Diencephalon (tissue), 1 donor: ENCODE measurements around the gene MT1M. TPM values are rescaled to one million over a fixed set of nuclear protein-coding genes. Genes with fewer than 3 reads are reported as not detected.

Source experiments
- total RNA-seq: library from RNA; depleted of rRNA; stranded (reverse); fragments of >200 nt; gene quantifications from one replicate; pipeline ENCODE4 v1.2.3, GENCODE V29; 2014

MT1M gene
- total RNA-seq = 1.4 TPM

GRCh38 chr16:56632156-56632847 is at the start of gene MT1M:
TSS of gene MT1M (plus strand) at chr16:56632659. CDS start at chr16:56632732, 73 bp downstream.

GRCh38 chr16:56589141-56590039 is 43.1 kb upstream of the MT1M start, which contains the start of gene MT3:
TSS of gene MT3 (plus strand) at chr16:56589528. CDS start at chr16:56589591, 63 bp downstream.

GRCh38 chr16:56608043-56608875 is 24.2 kb upstream of the MT1M start, which contains the start of gene MT2A:
TSS of gene MT2A (plus strand) at chr16:56608584. CDS start at chr16:56608656, 72 bp downstream.

GRCh38 chr16:56625140-56625942 is 7.1 kb upstream of the MT1M start, which contains the start of gene MT1E:
TSS of gene MT1E (plus strand) at chr16:56625781. CDS start at chr16:56625852, 71 bp downstream.

GRCh38 chr16:56637814-56638750 is 5.6 kb downstream of the MT1M start, which contains the start of gene MT1A:
TSS of gene MT1A (plus strand) at chr16:56638666. CDS start at chr16:56638739, 73 bp downstream.

GRCh38 chr16:56651586-56651985 is 19.1 kb downstream of the MT1M start, which contains the start of gene MT1B:
TSS of gene MT1B (plus strand) at chr16:56651886. CDS start at chr16:56651954, 68 bp downstream.

GRCh38 chr16:56657555-56658326 is 25.3 kb downstream of the MT1M start, which contains the start of gene MT1F:
TSS of gene MT1F (plus strand) at chr16:56657959. CDS start at chr16:56658059, 100 bp downstream.

GRCh38 chr16:56667581-56668571 is 35.4 kb downstream of the MT1M start, which contains the start of gene MT1G:
TSS of gene MT1G (minus strand) at chr16:56668065. CDS start at chr16:56667993, 72 bp downstream.

GRCh38 chr16:56669005-56669839 is 36.8 kb downstream of the MT1M start, which contains the start of gene MT1H:
TSS of gene MT1H (plus strand) at chr16:56669814. CDS start at chr16:56669885, 71 bp downstream.

GRCh38 chr16:56681939-56682702 is 49.7 kb downstream of the MT1M start, which contains the start of gene MT1X:
TSS of gene MT1X (plus strand) at chr16:56682470. CDS start at chr16:56682541, 71 bp downstream.

Other genes starting within 250 kb of the MT1M start
- 244 TPM for gene AMFR, start 207.1 kb upstream of the MT1M start, total RNA-seq
- 225 TPM for gene NUDT21, start 181.3 kb upstream of the MT1M start, total RNA-seq
- 25.4 TPM for gene OGFOD1, start 181.1 kb upstream of the MT1M start, total RNA-seq
- gene BBS2, start 112.6 kb upstream of the MT1M start, total RNA-seq = 126 TPM
- gene MT4, start 67.6 kb upstream of the MT1M start, total RNA-seq = not detected
- 51.7 TPM for gene MT3, start 43.1 kb upstream of the MT1M start, total RNA-seq
- 5.1 TPM for gene MT2A, start 24.1 kb upstream of the MT1M start, total RNA-seq
- 9.9 TPM for gene MT1E, start 6.9 kb upstream of the MT1M start, total RNA-seq
- not detected for gene MT1A, start 6.0 kb downstream of the MT1M start, total RNA-seq
- not detected for gene MT1B, start 19.2 kb downstream of the MT1M start, total RNA-seq
- gene MT1F, start 25.3 kb downstream of the MT1M start, total RNA-seq = 1.8 TPM
- not detected for gene MT1G, start 35.4 kb downstream of the MT1M start, total RNA-seq
- not detected for gene MT1H, start 37.2 kb downstream of the MT1M start, total RNA-seq
- 14.3 TPM for gene MT1X, start 49.8 kb downstream of the MT1M start, total RNA-seq
- gene NUP93, start 97.5 kb downstream of the MT1M start, total RNA-seq = 140 TPM
- not detected for gene SLC12A3, start 232.5 kb downstream of the MT1M start, total RNA-seq